ENCODE results near the gene IL19.

DNA sequence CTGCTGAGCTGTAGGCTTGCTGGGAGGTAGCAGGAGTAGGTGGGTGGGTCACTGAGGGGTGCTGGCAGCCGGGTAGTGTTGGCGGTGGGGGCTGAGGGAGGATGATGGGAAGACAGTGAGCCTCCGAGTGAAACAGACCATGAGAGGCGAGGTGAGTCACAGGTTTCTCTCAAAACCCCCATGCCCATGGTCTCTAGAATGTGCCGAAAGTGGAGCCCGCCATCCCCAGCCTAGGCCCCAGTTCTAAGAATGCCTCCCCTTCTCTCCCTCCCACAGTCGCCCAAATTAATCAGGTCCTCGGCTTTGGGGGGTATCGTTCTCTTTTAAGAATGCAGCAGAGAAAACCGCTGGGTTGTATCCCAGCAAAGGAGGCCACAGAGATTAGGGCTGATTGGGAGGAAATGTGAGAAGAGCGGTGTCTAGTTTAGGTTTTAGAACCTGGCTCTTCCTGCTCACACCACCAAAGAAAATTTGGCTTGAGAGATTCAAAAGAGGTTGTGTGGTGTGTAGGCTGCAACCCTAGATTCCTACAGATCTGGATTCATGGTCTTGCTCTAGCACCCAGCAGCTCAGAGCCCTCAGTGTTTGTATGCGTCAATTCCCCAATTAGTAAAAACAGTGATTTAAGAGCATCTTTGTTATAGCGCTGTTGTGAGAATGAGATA lies 27.7 kb upstream of the IL19 start:
- TF ChIP-seq ZNF561 (tag by site-specific recombination; IDR thresholded peaks at IDR 0.05; ENCODE audit: borderline replicate concordance) (no peak), MEIS1 (CRISPR knock-in tag; IDR thresholded peaks at IDR 0.05; ENCODE audit: borderline replicate concordance) (no peak), ZNF704 (tag by site-specific recombination; IDR thresholded peaks at IDR 0.05) (no peak), ZNF112 (tag by site-specific recombination; IDR thresholded peaks at IDR 0.05) (no peak), ZNF449 (tag by site-specific recombination; IDR thresholded peaks at IDR 0.05) (no peak), ZBTB6 (tag by site-specific recombination; IDR thresholded peaks at IDR 0.05) (no peak), ZNF184 (tag by site-specific recombination; IDR thresholded peaks at IDR 0.05) (no peak), OSR2 (tag by site-specific recombination; IDR thresholded peaks at IDR 0.05) (no peak), ZNF214 (tag by site-specific recombination; IDR thresholded peaks at IDR 0.05; ENCODE audit: borderline replicate concordance) (no peak), TCF7L2 (IDR thresholded peaks at IDR 0.05; ENCODE audit: borderline replicate concordance, low read depth, low read length) (no peak)
- TF ChIP-seq, protein P1, sequence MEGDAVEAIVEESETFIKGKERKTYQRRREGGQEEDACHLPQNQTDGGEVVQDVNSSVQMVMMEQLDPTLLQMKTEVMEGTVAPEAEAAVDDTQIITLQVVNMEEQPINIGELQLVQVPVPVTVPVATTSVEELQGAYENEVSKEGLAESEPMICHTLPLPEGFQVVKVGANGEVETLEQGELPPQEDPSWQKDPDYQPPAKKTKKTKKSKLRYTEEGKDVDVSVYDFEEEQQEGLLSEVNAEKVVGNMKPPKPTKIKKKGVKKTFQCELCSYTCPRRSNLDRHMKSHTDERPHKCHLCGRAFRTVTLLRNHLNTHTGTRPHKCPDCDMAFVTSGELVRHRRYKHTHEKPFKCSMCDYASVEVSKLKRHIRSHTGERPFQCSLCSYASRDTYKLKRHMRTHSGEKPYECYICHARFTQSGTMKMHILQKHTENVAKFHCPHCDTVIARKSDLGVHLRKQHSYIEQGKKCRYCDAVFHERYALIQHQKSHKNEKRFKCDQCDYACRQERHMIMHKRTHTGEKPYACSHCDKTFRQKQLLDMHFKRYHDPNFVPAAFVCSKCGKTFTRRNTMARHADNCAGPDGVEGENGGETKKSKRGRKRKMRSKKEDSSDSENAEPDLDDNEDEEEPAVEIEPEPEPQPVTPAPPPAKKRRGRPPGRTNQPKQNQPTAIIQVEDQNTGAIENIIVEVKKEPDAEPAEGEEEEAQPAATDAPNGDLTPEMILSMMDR (tag by site-specific recombination; IDR thresholded peaks at IDR 0.05), result no peak
- TF ChIP-seq, protein P2, sequence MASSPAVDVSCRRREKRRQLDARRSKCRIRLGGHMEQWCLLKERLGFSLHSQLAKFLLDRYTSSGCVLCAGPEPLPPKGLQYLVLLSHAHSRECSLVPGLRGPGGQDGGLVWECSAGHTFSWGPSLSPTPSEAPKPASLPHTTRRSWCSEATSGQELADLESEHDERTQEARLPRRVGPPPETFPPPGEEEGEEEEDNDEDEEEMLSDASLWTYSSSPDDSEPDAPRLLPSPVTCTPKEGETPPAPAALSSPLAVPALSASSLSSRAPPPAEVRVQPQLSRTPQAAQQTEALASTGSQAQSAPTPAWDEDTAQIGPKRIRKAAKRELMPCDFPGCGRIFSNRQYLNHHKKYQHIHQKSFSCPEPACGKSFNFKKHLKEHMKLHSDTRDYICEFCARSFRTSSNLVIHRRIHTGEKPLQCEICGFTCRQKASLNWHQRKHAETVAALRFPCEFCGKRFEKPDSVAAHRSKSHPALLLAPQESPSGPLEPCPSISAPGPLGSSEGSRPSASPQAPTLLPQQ (tag by site-specific recombination; IDR thresholded peaks at IDR 0.05), result no peak
